Omental fat pad (tissue), 4 donors: Measurements from ENCODE around the gene DDX55. TPM values are rescaled to one million over a fixed set of nuclear protein-coding genes. Genes with fewer than 3 reads are reported as not detected.
"Not testable (repeated sequence)": the region's sequence is repeated elsewhere in the genome, so short reads cannot be mapped to it uniquely, and the experiment has no call there.

Experiments
- ATAC-seq: fragments of 150-250 bp; one replicate; pipeline ENCODE4 v1.9.1; 2016; ENCODE audit warnings: mild to moderate bottlenecking, moderate library complexity; ENCODE audit not compliant: low FRiP score
- DNase-seq: peaks from one replicate; pipeline ENCODE4 v3.0.0-alpha.2; 2019; ENCODE audit warnings: low spot score
- total RNA-seq, 4 donors: library from RNA; depleted of rRNA; stranded (reverse); fragments of >200 nt; gene quantifications; one replicate each; pipeline ENCODE4 v1.1.0, GENCODE V29; 2016
- TF ChIP-seq, protein P1 (sequence below), 3 donors: fragments of 450-650 bp; IDR thresholded peaks; one replicate each; pipeline ENCODE4 v1.5.1; 2016 to 2017; ENCODE audit warnings: antibody characterized with exemption in 3 of 3, mild to moderate bottlenecking in 3 of 3, moderate library complexity in 2 of 3

The DDX55 gene
- total RNA-seq, 4 donors from 2014 or later, result 16.1 to 66.3 (median 19.1) TPM

DNA sequence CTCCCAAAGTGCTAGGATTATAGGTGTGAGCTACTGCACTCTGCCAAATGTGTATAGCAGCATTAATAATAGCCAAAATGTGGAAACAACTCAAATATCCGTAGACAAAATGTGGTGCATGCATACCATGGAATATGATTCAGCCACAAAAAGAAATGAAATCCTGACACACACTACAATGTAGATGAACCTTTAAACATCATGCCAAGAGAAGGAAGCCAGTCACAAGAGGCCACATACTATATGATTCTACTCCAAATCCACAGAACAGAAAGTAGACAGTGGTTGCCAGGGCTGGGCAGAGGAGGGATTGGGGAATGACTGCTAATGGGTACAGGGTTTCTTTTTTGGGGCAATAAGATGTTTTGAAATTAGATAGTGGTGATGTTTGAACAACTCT lies 25.3 kb upstream of the DDX55 start:
- DNase-seq (no peak), ATAC-seq (no peak)
- TF ChIP-seq, protein P1, sequence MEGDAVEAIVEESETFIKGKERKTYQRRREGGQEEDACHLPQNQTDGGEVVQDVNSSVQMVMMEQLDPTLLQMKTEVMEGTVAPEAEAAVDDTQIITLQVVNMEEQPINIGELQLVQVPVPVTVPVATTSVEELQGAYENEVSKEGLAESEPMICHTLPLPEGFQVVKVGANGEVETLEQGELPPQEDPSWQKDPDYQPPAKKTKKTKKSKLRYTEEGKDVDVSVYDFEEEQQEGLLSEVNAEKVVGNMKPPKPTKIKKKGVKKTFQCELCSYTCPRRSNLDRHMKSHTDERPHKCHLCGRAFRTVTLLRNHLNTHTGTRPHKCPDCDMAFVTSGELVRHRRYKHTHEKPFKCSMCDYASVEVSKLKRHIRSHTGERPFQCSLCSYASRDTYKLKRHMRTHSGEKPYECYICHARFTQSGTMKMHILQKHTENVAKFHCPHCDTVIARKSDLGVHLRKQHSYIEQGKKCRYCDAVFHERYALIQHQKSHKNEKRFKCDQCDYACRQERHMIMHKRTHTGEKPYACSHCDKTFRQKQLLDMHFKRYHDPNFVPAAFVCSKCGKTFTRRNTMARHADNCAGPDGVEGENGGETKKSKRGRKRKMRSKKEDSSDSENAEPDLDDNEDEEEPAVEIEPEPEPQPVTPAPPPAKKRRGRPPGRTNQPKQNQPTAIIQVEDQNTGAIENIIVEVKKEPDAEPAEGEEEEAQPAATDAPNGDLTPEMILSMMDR (IDR thresholded peaks at IDR 0.05), result no peak

DNA sequence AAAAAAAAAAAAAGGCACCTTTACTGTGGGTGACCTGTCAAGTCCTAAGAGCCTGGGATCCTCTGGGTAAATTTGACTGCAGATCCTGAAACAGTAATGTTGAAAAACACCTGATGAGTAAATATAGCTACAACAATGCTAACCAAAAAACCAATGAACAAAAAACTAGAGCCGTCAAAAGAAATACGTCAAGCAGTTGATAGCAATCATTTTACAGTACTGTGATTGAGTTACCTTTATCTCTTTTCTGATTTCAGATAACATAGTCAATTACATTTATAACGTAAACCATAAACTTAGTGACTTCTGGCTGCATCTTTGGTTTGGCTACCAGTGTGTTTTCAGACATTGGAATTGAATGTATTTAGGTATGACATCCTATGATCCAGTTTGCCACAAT lies 23.7 kb upstream of the DDX55 start:
- TF ChIP-seq, protein P1 (IDR thresholded peaks at IDR 0.05), result no peak
- DNase-seq (no peak), ATAC-seq (no peak)

DNA sequence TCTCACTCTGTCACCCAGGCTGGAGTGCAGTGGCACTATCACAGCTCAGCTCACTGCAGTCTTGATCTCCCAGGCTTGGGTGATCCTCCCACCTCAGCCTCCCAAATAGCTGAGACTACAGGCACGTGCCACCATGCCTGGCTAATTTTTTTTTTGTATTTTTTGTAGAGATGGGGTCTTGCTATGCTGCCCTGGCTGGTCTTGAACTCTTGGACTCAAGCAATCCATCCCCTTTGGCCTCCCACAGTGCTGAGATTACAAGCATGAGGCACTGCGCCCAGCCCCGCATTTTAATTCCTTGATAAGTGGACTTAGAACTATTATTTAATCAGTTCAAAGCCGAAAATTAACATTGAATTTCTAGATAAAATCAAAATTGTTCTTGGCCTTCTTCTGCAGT lies 23.1 kb upstream of the DDX55 start:
- not testable (repeated sequence) for DNase-seq, ATAC-seq

DNA sequence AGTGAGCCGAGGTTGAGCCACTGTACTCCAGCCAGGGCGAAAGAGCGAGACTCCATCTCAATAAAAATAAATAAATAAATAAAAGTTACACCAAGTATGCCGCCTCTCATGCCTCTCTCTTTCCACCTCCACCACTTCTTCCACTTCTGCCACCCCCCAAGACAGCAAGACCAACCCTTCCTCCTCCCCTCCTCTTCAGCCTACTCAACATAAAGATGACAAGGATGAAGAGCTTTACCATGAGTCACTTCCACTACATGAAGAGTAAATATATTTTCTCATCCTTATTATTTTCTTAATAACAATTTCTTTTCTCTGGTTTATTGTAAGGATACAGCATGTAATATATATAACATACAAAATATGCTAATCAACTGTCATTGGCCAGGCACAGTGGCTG lies 21.1 kb upstream of the DDX55 start:
- ATAC-seq (no peak), DNase-seq (no peak)
- TF ChIP-seq, protein P1 (IDR thresholded peaks at IDR 0.05), result no peak

DNA sequence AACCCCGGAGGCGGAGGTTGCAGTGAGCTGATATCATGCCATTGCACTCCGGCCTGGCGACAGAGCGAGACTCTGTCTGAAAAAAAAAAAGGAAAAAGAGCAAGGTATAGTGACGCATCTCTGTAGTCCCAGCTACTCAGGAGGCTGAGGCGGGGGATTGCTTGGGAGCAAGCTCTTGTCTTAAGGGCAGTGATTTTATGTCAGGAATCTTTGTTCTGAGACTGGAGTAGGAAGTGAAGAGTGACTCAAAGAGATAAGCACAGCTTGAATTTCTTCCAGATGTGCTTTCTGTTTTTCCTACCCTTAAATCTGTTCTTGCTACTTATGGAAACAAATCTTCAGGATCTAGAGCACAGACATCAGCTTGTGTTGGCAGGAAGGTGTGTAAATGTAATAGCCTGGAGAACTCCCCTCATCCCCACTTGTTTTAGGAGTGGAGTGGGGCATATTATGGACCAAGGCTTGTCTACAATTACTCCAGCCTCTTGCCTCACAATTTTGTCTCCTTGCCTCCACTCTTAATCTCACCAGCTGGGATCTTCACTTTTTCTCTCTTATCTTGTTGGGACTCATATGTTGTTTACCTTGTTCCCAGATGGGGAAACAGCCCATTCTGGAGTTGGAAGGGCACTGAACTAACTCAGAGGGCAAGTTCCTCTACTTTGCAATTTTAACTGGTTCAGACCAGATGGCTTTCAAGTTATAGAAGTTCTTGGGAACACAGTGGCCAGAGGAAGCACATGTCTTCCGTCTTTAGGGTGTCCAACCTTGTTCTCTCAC lies 10.0 kb upstream of the DDX55 start:
- ATAC-seq (no peak), DNase-seq (no peak)
- TF ChIP-seq, protein P1 (IDR thresholded peaks at IDR 0.05), result no peak

DNA sequence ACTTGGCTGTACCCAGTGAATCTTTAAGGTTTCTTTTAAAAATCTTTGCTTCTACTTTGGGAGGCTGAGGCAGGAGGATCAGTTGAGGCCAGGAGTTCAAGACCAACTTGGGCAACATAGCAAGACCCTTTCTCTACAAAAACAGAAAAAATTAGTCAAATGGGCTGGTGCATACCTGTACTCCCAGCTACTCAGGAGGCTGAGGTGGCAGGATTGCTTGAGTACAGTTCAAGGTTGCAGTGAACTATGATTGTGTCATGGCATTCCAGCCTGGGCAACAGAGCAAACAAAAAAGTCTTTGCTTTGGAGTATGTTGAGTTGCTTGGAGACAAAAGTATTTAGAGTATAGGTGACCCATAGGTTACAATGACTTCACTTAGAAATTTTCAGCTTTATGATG lies 6.2 kb upstream of the DDX55 start:
- ATAC-seq, result no peak
- TF ChIP-seq, protein P1 (IDR thresholded peaks at IDR 0.05), result no peak
- DNase-seq, result no peak

DNA sequence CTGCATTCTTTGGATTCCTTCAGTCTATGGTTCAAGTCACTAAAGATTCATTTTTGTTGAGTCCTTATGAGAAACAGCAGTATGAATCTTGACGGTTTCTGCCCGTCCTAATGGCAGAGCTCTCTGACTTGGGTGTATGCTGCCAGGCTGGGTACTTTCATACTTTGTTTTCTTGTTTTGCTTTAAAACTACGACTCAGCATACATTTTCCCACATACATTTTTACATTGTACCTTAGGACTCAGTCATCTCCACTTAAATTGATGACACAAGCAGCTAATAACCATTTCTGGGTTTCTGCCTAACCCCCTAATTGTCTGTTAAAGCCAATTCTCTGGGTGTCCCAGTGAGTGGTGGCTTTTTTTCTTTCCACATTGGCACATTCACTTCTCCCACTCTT lies 4.8 kb upstream of the DDX55 start:
- DNase-seq (no peak), ATAC-seq (no peak)
- TF ChIP-seq, protein P1 (IDR thresholded peaks at IDR 0.05), result no peak
